Measurements from ENCODE around the gene TRABD2A.
"Not testable (repeated sequence)": the region's sequence is repeated elsewhere in the genome, so short reads cannot be mapped to it uniquely, and the experiment has no call there.

The TRABD2A gene

DNA sequence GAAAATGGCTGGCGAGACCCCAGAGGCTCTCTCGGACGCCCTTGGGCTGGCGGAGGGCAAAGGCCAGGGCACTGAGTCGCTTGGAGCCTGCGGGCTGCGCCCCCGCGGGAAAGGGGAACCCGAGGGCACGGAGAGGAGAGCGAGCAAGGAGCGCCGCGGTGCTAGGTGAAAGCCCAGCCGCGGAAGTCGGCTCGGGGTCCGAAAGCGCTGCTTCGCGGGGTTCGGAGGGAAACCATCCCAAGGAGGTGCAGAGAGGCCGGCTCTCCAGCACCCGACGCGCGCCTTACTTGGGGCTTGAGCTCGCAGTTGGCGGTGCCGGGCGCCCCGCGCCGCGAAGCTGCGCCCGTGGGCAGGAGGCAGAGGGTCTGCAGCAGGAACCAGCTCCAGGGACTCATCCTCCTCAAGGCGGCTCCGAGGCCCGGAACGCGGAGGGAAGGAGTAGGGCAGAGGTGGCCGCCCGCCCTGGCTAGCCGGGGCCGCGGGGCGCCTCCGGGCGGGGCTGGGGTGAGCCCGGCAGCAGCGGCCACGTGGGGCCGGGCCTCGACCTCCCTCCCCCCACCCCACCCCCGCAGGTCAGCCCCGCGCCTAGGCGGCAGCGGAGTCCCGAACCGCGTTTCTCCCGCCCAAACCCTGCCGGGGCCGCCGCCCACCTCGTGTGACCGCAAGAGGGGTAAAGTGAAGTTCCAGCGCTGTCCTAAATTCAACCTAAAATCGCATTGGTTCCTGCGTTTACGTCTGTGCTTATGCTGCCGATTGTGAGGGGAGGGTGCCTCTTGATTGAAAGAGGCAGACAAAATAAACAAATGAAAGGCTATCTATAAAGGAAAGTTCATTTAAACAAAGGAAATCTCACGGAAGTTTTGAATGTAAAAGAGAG lies at the start of gene TRABD2A:
TRABD2A (minus strand) TSS at position 440 of the 877 bp plus-strand sequence; CDS start at position 395, 45 bp downstream.
- peak; percentile 32 to 40 for DNase-seq (ENCODE audit: low read depth in 1 of 2, low spot score in 1 of 2)

DNA sequence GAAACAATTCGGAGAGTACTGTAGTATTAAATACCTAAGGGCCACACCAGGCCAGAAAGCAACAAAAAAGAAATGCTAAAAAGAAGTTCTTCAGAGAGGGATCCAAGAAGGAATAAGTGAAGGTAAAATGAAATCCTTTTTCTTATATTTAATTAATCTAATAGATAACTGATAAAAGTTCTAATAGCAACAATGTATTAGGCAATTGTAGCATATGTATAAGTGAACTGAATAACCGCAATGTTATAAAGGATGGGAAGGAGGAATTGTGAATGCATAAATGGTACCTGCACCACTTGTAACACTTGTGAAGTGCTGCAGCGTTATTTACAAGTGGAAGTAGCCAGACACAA lies 46.4 kb upstream of the TRABD2A start:
- no peak for DNase-seq (ENCODE audit: low read depth in 1 of 2, low spot score in 1 of 2)

- DNase-seq (ENCODE audit: low read depth in 1 of 2, low spot score in 1 of 2) = peak; percentile 99
Observed at GRCh38 chr2:84925724-84926376, 45.0 kb upstream of the TRABD2A start.

DNA sequence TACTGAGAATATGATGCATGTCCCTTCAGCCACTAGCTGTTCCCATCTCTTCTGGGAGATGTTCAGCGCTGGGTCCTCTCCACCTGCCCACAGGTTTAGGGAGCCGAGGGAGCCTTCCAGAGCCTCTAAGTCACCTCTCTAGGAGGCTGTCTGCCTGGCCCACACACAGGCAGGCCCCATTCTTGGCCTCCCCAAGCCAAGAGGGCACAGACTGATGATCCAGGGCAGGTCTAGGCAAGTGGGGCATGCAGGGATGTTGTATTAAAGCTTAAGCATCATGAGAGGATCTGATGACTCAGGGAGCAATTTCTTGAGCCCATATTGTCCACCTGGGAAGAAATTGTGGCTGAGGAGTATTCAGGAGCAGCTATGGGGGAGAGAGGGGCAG lies 44.4 kb upstream of the TRABD2A start:
- DNase-seq (ENCODE audit: low read depth in 1 of 2, low spot score in 1 of 2) = no peak

DNA sequence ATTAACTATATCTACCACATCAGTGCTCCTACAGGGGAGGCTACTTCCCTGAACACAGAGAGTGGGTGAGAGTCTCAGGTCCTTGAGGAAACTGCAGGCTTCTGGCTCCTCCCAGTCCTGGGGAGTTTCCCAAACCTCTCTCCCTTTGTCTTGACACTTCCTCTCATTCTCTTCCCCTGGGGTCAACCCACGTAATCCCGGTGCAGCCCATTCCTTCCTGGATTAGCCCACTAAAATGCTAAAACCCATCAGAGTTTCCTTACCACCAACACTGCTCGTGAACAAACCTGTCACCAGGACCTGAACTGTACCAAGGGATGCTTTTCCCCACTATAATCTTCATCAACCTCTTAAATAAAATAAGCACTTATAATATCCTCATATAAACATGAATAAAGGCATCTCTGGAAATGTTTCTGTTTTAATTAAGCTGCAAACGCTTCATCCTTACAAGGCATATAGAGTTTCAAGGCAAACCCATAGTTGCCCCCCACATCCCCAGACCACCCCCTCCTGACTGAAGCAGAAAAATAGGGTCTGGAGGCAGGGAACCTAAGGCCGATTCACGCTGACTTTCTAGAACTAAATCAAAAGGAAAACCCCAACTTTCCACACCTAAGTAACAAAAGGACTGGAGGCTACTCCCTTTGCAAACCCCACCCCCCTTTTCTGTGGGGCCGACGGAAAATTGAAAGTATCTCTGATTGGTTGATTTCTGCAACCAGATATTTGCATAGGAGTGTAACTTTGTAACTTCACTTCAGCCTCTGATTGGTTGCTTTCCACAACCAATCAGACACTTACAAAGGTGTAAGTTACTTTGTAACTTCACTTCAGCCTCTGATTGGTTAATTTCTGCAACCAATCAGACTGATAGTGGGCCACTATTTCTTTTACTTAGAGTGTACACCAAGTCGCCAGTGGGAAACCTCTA lies 43.6 kb upstream of the TRABD2A start:
- no peak for DNase-seq (ENCODE audit: low read depth in 1 of 2, low spot score in 1 of 2)

DNA sequence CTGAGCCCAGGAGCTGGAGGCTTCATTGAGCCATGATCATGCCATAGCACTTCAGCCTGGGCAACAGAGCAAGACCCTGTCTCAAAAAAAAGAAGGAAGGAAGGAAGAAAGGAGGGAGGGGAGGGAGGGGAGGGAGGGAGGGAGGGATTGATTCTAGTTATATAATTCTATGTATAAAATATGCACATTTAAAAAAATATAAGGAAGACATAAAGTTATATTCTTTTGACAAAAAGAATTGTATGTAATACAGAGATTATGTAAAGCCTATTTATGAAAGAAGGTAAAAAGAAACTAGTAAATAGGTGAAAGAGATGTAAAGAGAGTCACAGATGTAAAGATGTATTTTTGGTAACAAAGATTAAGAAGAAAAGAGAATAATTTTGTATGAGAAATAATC lies 42.1 kb upstream of the TRABD2A start:
- no peak for DNase-seq (ENCODE audit: low read depth in 1 of 2, low spot score in 1 of 2)

- no peak for DNase-seq (ENCODE audit: low read depth in 1 of 2, low spot score in 1 of 2)
Observed at GRCh38 chr2:84919885-84920580, 39.1 kb upstream of the TRABD2A start.

GRCh38 chr2:84918430-84918829 lies 37.5 kb upstream of the TRABD2A start:
- DNase-seq (ENCODE audit: low read depth in 1 of 2, low spot score in 1 of 2) = no peak

GRCh38 chr2:84917821-84918220 lies 36.9 kb upstream of the TRABD2A start:
- DNase-seq (ENCODE audit: low read depth in 1 of 2, low spot score in 1 of 2) = not testable (repeated sequence)

- not testable (repeated sequence) for DNase-seq (ENCODE audit: low read depth in 1 of 2, low spot score in 1 of 2)
Observed at GRCh38 chr2:84915675-84916074, 34.8 kb upstream of the TRABD2A start.

DNA sequence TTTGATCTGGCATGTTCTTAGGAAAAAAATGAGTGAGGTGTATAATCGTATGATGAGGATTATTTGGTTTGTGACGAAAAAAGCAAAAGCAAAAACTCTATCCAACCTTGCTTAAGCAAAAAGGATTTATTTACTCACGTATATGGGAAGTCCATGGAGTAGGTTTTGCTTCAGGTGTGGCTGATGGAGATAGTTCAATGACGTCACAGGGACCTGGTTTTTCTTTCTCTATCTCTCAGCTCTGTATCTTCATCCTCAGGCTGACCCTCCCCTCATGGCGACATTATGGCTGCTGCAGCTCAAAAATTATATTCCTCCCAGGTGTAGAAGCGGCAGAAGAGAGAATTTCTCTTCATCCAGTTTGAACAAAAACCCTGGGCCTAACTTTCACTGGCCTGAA lies 33.5 kb upstream of the TRABD2A start:
- DNase-seq (ENCODE audit: low read depth in 1 of 2, low spot score in 1 of 2) = no peak

DNA sequence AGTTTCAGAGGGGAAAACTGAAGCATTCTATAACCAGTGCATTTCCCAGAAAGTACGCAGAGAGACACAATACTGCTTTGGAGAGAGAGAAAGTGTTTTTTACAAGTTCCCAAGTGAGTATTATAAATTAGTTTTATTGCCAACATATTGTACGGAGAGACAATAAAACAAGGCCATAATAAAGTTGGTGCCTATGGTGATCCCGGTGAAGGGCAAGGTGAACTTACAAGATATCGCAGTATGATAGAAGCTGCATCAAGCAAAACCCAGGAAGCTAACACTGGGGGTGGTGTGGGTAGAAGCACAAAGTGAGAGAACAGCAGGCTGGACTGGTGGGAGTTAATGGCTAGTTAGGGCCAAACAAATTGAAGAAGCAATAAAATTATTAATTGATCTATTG lies 32.1 kb upstream of the TRABD2A start:
- no peak for DNase-seq (ENCODE audit: low read depth in 1 of 2, low spot score in 1 of 2)

DNA sequence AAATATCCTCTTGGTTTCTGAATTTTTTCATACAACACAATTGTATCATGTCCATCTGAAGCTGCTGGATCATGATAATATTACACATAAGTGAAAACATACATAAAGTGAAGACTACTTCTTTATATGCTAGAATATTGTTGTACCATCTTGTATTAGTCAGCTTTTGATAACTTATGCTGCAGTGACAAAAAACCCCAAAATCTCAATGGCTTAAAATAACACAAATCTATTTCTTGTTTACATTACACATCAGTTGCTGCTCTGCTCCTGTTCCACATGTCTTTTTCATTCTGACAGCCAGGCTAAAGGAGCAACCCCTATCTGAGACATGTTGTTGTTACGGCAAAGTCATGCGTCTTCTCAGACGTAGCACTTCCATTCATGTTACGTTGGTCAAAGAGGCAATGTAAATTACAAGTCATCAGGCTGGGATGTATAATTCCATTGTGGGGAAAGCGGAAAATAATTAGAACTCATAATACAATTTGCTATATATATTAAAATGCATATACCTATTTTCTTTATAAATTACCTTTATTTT lies 30.3 kb upstream of the TRABD2A start:
- no peak for DNase-seq (ENCODE audit: low read depth in 1 of 2, low spot score in 1 of 2)

DNA sequence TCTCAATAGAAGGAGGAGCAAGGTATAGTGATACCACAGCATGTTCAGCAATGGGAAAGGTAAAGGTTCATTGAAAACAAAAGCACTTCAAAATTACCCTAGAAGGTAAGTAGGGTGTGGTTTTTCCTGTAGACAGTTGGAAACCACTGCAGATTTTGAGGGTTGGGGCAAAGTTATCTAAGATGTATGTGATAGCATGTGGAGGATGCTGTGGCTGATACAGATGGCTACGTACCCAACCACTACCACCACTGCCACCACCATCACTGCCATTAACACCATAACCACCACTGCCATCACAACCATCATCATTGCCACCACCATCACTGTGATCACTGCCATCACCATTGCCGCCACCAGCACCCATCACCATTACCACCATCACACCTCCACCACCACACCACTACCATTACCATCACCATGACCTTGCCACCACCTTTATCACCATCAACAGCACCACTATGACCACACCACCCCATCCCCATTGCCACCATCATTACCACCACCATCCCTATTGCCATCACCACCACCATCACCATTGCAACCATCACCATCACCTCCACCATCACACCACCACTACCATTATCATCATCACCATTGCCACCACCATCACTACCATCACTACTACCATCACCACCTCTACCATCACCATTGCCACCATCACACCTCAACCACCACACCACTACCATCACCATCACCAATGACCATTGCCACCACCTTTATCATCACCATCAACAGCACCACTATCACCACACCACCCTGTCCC lies 28.2 kb upstream of the TRABD2A start:
- DNase-seq (ENCODE audit: low read depth in 1 of 2, low spot score in 1 of 2) = no peak

DNA sequence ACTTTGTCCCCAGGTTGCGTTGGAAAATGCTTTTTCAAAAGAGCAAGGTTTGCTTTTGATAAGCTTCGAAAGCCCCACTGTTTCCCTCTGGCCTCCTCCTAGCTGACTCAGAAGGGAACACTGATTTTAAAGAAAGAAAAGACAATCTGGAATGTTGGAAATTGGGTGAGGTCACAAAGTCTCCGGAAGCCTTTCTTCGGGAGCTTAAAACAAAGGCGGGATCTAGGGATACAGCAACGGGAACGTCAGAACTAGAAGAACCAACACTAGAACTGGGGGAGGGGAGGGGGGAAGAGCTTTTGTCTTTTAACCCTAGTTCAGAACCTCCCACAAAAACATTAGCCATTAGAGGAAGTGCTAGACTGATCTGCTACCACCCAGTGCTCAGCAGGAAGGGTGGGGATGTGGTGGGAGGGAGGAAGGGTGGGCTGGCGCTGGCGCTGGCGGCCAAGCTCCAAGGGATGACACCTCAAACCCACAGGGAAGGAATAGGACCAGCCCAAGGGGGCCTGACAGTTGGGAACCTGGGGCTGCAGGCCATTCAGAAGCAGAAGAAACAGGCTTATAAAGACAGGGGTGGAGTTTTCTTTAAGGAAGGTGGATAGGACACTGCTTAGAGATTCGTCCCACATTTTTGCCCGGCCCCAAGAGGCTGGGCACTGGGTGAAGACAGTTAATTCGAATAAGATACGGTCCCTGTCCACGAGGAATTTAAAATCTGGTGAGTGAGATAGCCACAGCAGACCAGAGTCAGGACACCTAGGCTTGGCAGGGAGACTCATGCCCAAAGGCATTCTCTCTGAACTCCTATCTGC lies 26.2 kb upstream of the TRABD2A start:
- no peak for DNase-seq (ENCODE audit: low read depth in 1 of 2, low spot score in 1 of 2)

DNA sequence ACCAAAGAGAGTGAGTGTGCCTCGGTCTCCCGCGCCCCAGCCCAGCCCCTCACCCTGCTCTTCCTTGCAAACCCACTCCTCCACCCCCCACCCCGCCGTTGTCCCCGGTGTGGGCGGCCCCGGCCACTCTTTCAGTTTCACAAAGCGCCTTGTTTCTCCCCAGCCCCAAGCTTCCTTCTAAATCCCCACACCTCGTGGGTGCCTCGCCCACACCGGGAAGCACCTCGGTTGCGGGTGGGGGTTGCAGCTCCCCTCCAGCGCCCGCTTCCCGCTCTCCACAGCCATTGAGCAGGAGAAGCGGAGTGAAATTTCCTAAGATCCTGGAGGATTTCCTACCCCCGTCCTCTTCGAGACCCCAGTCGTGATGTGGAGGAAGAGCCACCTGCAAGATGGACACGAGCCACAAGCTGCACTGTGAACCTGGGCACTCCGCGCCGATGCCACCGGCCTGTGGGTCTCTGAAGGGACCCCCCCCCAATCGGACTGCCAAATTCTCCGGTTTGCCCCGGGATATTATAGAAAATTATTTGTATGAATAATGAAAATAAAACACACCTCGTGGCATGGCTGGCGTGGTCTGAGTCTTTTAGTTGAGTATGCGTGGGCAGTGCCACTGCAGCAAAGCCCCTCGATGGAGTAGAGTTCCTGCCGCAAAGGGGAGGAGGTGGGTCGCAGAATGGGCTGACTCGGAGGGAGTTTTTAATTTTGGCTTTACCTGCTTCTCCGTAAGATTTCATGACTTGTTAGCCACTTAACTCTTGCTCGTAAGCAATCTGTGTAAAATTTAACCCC lies 25.4 kb upstream of the TRABD2A start:
- DNase-seq (ENCODE audit: low read depth in 1 of 2, low spot score in 1 of 2) = peak in 1 of 2 donors; percentile 28

DNA sequence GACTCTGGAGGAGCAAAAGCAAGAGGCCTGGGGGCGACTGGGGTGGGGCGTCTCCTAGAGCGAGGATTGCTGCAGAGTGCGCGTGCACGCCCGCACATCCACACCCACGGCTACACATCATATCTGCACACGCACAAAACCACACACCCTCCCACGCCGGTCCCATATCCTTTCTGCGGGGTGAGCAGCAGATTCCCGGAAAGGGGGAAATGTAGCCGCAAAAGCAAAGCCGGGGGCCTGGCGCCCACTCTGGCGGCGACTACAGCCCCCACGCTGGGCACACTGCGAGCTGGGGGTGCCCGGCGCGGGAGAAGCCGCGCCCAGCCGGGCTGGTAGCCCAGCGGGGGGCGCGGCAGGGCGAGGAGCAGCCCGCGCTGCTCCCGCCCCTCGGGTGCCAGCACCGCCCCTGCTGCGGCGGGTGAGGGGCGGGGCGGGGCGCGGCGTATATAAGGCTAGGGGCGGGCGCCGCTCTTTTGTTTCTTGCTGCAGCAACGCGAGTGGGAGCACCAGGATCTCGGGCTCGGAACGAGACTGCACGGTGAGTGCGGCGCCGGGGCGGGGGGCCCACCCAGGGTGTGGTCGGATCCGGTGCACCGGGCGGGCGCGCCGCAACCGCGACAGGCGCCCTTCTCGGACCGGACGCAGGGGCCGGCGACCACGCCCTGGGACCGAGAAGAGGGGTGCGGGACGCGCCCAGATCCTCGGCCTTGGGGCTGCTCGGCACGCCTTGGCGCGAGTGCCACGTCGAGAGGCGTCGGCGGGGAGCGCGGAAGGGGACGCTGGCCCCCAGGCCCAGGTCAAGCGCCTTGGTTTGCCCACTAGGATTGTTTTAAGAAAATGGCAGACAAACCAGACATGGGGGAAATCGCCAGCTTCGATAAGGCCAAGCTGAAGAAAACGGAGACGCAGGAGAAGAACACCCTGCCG lies 24.6 kb upstream of the TRABD2A start, which contains the start of gene TMSB10:
TMSB10 (plus strand) TSS at position 476 of the 927 bp plus-strand sequence.
- peak; percentile 83 to 85 for DNase-seq (ENCODE audit: low read depth in 1 of 2, low spot score in 1 of 2)
